Measurements from ENCODE around the gene LRRC9. TPM values are rescaled to one million over a fixed set of nuclear protein-coding genes. Genes with fewer than 3 reads are reported as not detected.

The LRRC9 gene
- total RNA-seq = under 1 TPM in 1 of 6 donors, not detected in 5; 0.30 TPM

DNA sequence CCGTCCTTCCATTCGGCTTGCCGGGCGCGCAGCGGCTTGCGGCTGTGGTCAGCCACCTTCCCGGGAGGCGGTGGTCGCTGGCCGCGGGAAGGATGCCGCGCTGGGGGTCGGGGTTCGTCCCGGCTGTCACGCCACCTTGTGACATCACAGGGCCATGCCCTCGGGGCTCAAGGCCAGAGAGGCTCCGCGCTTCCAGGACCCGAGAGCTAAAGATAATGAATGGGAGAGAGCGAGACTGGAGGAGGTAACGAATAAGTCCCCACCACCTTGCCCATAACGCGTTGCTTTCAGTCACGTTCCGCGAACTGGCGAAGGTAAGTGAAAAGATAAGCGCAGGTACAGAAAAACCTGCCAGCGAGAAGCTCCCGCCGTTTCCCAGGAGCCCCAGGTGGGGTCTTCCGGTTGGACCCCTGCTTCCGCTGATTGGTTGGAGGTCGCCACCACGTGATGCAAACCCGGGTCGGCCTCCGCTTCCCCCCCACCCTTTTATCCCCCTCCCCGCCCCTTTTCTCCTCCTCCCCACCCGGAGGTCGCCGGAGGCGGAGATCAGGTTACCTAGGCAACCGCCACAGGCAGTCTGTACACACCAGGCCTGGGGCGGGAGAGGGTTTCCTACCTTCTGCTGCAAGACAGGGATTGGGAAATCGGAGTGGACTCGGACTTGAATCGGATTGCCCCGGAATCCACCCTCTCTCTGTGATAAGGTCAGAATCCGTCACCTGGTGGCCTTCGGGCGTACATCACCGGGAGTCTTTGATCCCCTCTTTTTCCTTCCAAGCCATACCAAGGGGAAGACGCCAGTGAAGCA, at the start of gene LRRC9:
Gene LRRC9, plus strand, starts transcription at position 575 of the 808 bp plus-strand sequence.
- peak; percentile 41 to 86 for DNase-seq
- H3K4me3 ChIP-seq = peak within 1 kb of the TSS in 3 of 4 donors; percentile 36 to 48 (median 46)
- peaks cover 0 to 11% (median 7%) of the 10 kb centered on the region in 4 donors for H3K27me3 ChIP-seq
- H3K4me1 ChIP-seq = peaks cover 5 to 18% (median 14%) of the 10 kb centered on the region in 4 donors
- no peaks in the 10 kb centered on the region for H3K9me3 ChIP-seq
- TF ChIP-seq POLR2A (IDR thresholded peaks at IDR 0.05) = no peak
- no peaks in the 10 kb centered on the region for H3K36me3 ChIP-seq
- H3K27ac ChIP-seq = no peak within 1 kb of the TSS
- 6 to 8% methylated on average over 35 to 54 of the region's 57 CpGs for WGBS, 2 donors
- ATAC-seq (ENCODE audit: low FRiP score in 2 of 2) = peak in 1 of 2 donors; percentile 61

DNA sequence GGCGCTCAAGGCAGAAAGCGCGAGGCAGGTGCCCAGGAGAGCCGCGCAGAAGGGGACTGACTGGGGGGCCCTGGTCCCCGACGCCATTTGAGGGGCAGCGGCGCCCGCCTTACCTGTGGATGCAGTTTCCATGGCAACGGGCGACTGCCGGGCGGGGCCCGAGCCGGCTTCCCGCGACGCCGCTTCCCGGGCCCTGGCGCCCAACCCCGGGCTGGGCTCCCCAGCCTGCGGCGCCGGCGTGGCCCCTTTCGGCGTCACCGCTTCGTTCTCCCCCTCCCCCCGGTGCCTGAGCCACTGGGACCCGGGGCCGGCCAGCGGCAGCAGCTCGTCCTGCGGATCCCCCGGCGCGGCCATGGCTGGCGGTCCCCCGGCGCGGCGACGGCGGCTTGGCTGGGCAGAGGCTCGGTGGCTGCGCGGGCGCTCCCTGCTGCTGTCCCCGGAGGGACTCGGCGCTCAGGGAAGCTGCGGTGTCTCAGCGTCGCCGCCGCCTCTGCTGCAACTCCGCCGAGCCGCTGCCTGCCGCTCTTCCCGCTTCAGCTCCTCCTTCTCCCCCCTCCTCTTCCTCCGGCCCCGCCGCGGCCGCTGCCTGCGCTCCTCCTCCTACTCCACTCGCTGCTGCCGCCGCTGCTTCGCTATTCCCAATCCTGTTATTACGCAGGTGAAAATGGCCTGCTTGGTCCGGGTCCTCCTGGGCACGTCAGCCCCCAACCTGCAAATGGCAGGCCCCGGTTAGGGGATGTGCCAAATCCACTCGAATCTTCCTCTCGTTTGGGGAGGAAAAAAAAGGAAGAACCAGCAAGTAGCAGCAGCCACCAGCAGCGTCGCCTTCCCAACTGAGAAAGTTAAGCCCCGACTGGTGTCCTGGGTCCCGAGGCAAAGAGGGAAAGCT, 49.4 kb upstream of the LRRC9 start, which contains the start of gene RTN1:
Gene RTN1, minus strand, starts transcription at position 500 of the 889 bp plus-strand sequence. Its CDS starts 146 bp downstream, at position 354.
- ATAC-seq (ENCODE audit: low FRiP score in 2 of 2) = peak; percentile 77 to 94
- DNase-seq = peak; percentile 40 to 93
- Histone ChIP-seq H3K9me3 (no peaks in the 10 kb centered on the region), H3K36me3 (no peaks in the 10 kb centered on the region), H3K27me3 (peaks cover 0 to 17% (median 8%) of the 10 kb centered on the region in 4 donors), H3K27ac (peak within 1 kb of the TSS in 3 of 4 donors; percentile 48 to 65 (median 54)), H3K4me3 (peak within 1 kb of the TSS; percentile 11 to 65 (median 54)), H3K4me1 (peaks cover 8 to 20% (median 14%) of the 10 kb centered on the region in 4 donors)
- TF ChIP-seq EP300 (IDR thresholded peaks at IDR 0.05) (no peak), POLR2AphosphoS5 (IDR thresholded peaks at IDR 0.05) (peak in 1 of 2 donors; percentile 4), POLR2A (IDR thresholded peaks at IDR 0.05) (peak in 1 of 4 donors; percentile 39)
- TF ChIP-seq, protein P1, sequence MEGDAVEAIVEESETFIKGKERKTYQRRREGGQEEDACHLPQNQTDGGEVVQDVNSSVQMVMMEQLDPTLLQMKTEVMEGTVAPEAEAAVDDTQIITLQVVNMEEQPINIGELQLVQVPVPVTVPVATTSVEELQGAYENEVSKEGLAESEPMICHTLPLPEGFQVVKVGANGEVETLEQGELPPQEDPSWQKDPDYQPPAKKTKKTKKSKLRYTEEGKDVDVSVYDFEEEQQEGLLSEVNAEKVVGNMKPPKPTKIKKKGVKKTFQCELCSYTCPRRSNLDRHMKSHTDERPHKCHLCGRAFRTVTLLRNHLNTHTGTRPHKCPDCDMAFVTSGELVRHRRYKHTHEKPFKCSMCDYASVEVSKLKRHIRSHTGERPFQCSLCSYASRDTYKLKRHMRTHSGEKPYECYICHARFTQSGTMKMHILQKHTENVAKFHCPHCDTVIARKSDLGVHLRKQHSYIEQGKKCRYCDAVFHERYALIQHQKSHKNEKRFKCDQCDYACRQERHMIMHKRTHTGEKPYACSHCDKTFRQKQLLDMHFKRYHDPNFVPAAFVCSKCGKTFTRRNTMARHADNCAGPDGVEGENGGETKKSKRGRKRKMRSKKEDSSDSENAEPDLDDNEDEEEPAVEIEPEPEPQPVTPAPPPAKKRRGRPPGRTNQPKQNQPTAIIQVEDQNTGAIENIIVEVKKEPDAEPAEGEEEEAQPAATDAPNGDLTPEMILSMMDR (IDR thresholded peaks at IDR 0.05) = no peak
- 1 to 2% methylated on average over 13 to 37 of the region's 84 CpGs for WGBS, 2 donors

DNA sequence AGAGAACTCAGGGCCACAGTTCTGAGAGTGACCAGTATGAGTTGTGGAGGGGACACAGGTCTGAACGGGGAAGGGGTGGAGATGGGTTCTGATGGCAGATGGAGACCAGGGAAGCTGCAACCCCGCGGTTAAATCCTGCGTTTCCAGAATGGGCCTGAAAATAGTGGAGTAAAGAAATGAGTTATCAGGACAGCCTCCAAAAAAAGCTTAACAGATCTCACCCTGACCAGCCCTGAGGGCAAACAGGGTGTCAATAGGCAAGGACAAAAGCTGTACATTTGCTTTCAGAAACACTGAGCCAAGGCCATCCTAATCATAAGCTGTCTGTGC, 48.8 kb upstream of the LRRC9 start:
- ATAC-seq (ENCODE audit: low FRiP score in 2 of 2) = peak in 1 of 2 donors; percentile 22
- WGBS, 2 donors = 5 to 7% methylated on average over 4 of the region's 4 CpGs
- peaks cover 0 to 17% (median 8%) of the 10 kb centered on the region in 4 donors for H3K27me3 ChIP-seq

DNA sequence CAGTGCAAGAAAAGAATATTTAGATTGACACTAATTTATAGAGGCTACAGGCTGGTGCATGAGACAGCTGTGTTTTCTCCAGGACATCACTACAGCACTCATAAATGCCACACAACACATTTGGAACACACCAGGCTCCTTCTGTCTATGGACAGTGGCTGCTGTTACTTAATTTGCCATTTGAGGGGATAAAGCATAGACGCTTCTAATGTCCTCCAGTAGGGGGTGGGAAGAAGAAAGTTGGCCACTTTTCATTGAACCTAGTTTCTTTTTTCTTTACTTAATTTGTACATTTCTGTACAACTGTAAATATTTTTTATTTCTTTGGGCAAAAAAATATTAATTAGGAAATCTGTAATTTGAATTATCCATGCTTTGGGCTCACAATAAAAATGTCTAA, 37.0 kb upstream of the LRRC9 start:
- Histone ChIP-seq H3K27ac (no peak overlapping the region), H3K9me3 (peaks cover 0 to 3% (median 0%) of the 10 kb centered on the region in 4 donors), H3K27me3 (no peaks in the 10 kb centered on the region), H3K4me1 (no peaks in the 10 kb centered on the region), H3K4me3 (no peak overlapping the region), H3K36me3 (no peaks in the 10 kb centered on the region)
- ATAC-seq (ENCODE audit: low FRiP score in 2 of 2) (no peak), DNase-seq (no peak)
- TF ChIP-seq POLR2AphosphoS5 (IDR thresholded peaks at IDR 0.05) (no peak), POLR2A (IDR thresholded peaks at IDR 0.05) (no peak), EP300 (IDR thresholded peaks at IDR 0.05) (no peak)
- TF ChIP-seq, protein P1 (IDR thresholded peaks at IDR 0.05) = no peak
- WGBS, 2 donors = 36 to 58% methylated on average over 1 of the region's 1 CpG

More for the DNA sequence above, 48.8 kb upstream of the LRRC9 start:
- Histone ChIP-seq H3K4me1 (peaks cover 8 to 20% (median 14%) of the 10 kb centered on the region in 4 donors), H3K9me3 (no peaks in the 10 kb centered on the region), H3K27ac (peak overlapping the region in 2 of 4 donors; percentile 54 to 65), H3K36me3 (no peaks in the 10 kb centered on the region), H3K4me3 (peak overlapping the region in 3 of 4 donors; percentile 48 to 65 (median 61))
- no peak for DNase-seq
- TF ChIP-seq POLR2A (IDR thresholded peaks at IDR 0.05) (no peak), POLR2AphosphoS5 (IDR thresholded peaks at IDR 0.05) (no peak), EP300 (IDR thresholded peaks at IDR 0.05) (no peak)
- TF ChIP-seq, protein P1 (IDR thresholded peaks at IDR 0.05) = no peak

DNA sequence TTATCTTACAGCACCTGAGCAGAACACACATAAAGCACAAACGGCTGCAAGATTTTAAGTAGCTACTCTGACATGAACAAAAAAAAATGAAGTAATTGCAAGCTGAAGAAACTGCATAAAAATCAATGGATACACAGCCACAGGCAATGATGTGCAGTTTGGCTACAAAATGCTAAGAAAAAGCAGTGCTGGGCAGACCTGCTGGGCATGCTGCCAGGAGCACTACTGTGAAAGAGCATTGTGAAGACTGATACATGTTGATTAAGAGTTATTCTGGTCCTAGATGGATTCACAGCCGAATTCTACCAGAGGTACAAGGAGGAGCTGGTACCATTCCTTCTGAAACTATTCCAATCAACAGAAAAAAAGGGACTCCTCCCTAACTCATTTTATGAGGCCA, 29.3 kb upstream of the LRRC9 start:
- H3K27me3 ChIP-seq = no peaks in the 10 kb centered on the region
- WGBS, 2 donors = 54 to 64% methylated on average over 2 of the region's 2 CpGs
- no peak overlapping the region for H3K4me3 ChIP-seq
- no peaks in the 10 kb centered on the region for H3K36me3 ChIP-seq
- TF ChIP-seq POLR2AphosphoS5 (IDR thresholded peaks at IDR 0.05) (no peak), EP300 (IDR thresholded peaks at IDR 0.05) (no peak), POLR2A (IDR thresholded peaks at IDR 0.05) (no peak)
- TF ChIP-seq, protein P1 (IDR thresholded peaks at IDR 0.05) = no peak
- ATAC-seq (ENCODE audit: low FRiP score in 2 of 2) = no peak
- H3K27ac ChIP-seq = no peak overlapping the region
- no peaks in the 10 kb centered on the region for H3K9me3 ChIP-seq
- no peak for DNase-seq
- H3K4me1 ChIP-seq = no peaks in the 10 kb centered on the region

All from upper lobe of left lung (tissue), 6 donors.